Right lung (tissue), 5 donors: Measurements from ENCODE around the gene LGALS7. TPM values are rescaled to one million over a fixed set of nuclear protein-coding genes. Genes with fewer than 3 reads are reported as not detected.
A peak's percentile ranks its signal among the peaks of the same experiment; 100 is the strongest.
"Not testable (repeated sequence)": the region's sequence is repeated elsewhere in the genome, so short reads cannot be mapped to it uniquely, and the experiment has no call there.

Source experiments
- DNase-seq, 2 donors: peaks; one replicate each; pipeline ENCODE4 v3.0.0-alpha.2; 2013
- polyA plus RNA-seq, 5 donors: library from polyadenylated mRNA; unstranded; fragments of 120-200 nt; gene quantifications; one replicate each; pipeline versions ENCODE4 v1.2.1 to v1.2.3, GENCODE V29; 2013; ENCODE audit warnings: inconsistent platforms in 1 of 5, low replicate concordance in 1 of 5; ENCODE audit not compliant: insufficient read length in 5 of 5, insufficient read depth in 1 of 5

LGALS7 gene
- polyA plus RNA-seq, 5 donors: 0.26 to 2.2 (median 1.2) TPM; not detected in 1

- no peak for DNase-seq
These were observed 1.0 kb upstream of the LGALS7 start for GRCh38 chr19:38774181-38774950.

- not testable (repeated sequence) for DNase-seq
These were observed 1.7 kb downstream of the LGALS7 start for GRCh38 chr19:38771569-38771968.

GRCh38 chr19:38770949-38771275 is 2.4 kb downstream of the LGALS7 start:
- DNase-seq: not testable (repeated sequence)

GRCh38 chr19:38770228-38770948 is 2.9 kb downstream of the LGALS7 start:
- not testable (repeated sequence) for DNase-seq

- DNase-seq: peak; percentile 78 to 81
These were observed 3.6 kb downstream of the LGALS7 start for GRCh38 chr19:38769635-38770211.

GRCh38 chr19:38766276-38767047 is 6.9 kb downstream of the LGALS7 start:
- no peak for DNase-seq

- DNase-seq: no peak
These were observed 8.1 kb downstream of the LGALS7 start for GRCh38 chr19:38765214-38765613.

- DNase-seq: no peak
These were observed 9.5 kb downstream of the LGALS7 start for GRCh38 chr19:38763795-38764220.

GRCh38 chr19:38761884-38762389 is 11.4 kb downstream of the LGALS7 start:
- DNase-seq: not testable (repeated sequence)

- not testable (repeated sequence) for DNase-seq
These were observed 12.4 kb downstream of the LGALS7 start for GRCh38 chr19:38760805-38761517.

GRCh38 chr19:38759590-38760003 is 13.7 kb downstream of the LGALS7 start:
- DNase-seq: no peak

- not testable (repeated sequence) for DNase-seq
These were observed 19.1 kb downstream of the LGALS7 start for GRCh38 chr19:38754196-38754595.

GRCh38 chr19:38753783-38754182 is 19.5 kb downstream of the LGALS7 start:
- DNase-seq: not testable (repeated sequence)

- DNase-seq: no peak
These were observed 28.0 kb downstream of the LGALS7 start for GRCh38 chr19:38745316-38745715.

- no peak for DNase-seq
These were observed 28.4 kb downstream of the LGALS7 start for GRCh38 chr19:38744874-38745273.

- DNase-seq: no peak
These were observed 29.0 kb downstream of the LGALS7 start, which contains the start of gene CAPN12 for GRCh38 chr19:38744298-38744681. Gene CAPN12 (minus strand): TSS chr19:38744474. CDS start chr19:38744165, 309 bp downstream.

GRCh38 chr19:38743394-38744297 is 29.7 kb downstream of the LGALS7 start:
- no peak for DNase-seq

GRCh38 chr19:38742906-38743305 is 30.4 kb downstream of the LGALS7 start:
- no peak for DNase-seq

GRCh38 chr19:38742296-38742695 is 31.0 kb downstream of the LGALS7 start:
- DNase-seq: no peak

- DNase-seq: no peak
These were observed 31.6 kb downstream of the LGALS7 start for GRCh38 chr19:38741670-38742069.
